Mucosa of descending colon (tissue), 3 donors: ENCODE data around the gene ELK4. TPM values are rescaled to one million over a fixed set of nuclear protein-coding genes. Genes with fewer than 3 reads are reported as not detected.
A peak's percentile ranks its signal among the peaks of the same experiment; 100 is the strongest.

Source experiments
- ATAC-seq: fragments of 200-7000 bp; cut with Tn5 transposase; one replicate; pipeline ENCODE4 v1.9.1; 2020; ENCODE audit warnings: mild to moderate bottlenecking, moderate library complexity
- DNase-seq, 3 donors: peaks; one replicate each; pipeline ENCODE4 v3.0.0-alpha.2; 2020
- H3K36me3 ChIP-seq: fragments of 200-600 bp; one replicate; pipeline ENCODE4 v1.8.0; 2021; ENCODE audit warnings: low read depth, mild to moderate bottlenecking
- H3K4me1 ChIP-seq: fragments of 200-600 bp; one replicate; pipeline ENCODE4 v1.8.0; 2021; ENCODE audit warnings: low read depth, mild to moderate bottlenecking
- H3K4me3 ChIP-seq: fragments of 200-600 bp; one replicate; pipeline ENCODE4 v1.8.0; 2021; ENCODE audit warnings: mild to moderate bottlenecking
- H3K9me3 ChIP-seq: fragments of 200-600 bp; one replicate; pipeline ENCODE4 v1.8.0; 2021; ENCODE audit warnings: mild to moderate bottlenecking
- intact Hi-C, 2 donors: fragments of 100-400 bp; cut with DNase I in 1 of 2; cut with micrococcal nuclease in 1 of 2; formaldehyde crosslinking; loops; one replicate each; pipeline versions ENCODE4 v1.11.0 to v1.11.1; 2022; cut with DNase I, micrococcal nuclease
- total RNA-seq, 3 donors: library from RNA; stranded (reverse); fragmentation: NEBNext Ultra II Directional in 2 of 3; extraction: Animal tissue kit (Norgen Biotek cat#: 25700) in 2 of 3; gene quantifications; one replicate each; pipeline versions ENCODE4 v1.2.1 to v1.2.4, GENCODE V29; 2021 to 2023
- TF ChIP-seq, protein P1 (sequence below): fragments of 200-600 bp; IDR thresholded peaks from one replicate; pipeline ENCODE4 v1.8.0; 2022; ENCODE audit warnings: antibody characterized with exemption, mild to moderate bottlenecking
- donor health status: DM: no; HTN: no; CAD: no; lungs with moderate emphysema.
- donor health status: DM: no; HTN: no; CAD: no.
- donor health status: DM: no; HTN: yes; CAD: no.

ELK4 gene
- total RNA-seq, 3 donors from 2014 or later: 43.1 to 60.6 (median 47.6) TPM

DNA sequence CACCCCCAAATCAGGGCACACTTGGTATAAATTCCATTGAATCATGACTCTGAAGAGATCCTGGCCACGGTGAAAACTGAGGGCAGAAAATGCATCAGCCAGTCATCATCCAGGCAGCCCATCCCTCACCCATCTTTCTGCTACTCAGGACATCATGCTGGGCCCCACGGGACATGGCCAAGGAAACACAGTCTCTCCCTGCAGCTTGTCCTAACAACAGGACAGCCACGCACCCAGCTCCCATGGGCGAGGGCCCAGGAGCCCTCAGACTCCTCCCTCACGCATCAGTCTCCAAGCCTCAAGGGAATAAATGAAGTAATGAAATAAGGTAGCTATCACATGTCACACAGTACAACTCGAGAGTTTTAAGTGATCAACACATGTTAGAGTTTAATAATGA lies 37.8 kb downstream of the ELK4 start:
- TF ChIP-seq, protein P1, sequence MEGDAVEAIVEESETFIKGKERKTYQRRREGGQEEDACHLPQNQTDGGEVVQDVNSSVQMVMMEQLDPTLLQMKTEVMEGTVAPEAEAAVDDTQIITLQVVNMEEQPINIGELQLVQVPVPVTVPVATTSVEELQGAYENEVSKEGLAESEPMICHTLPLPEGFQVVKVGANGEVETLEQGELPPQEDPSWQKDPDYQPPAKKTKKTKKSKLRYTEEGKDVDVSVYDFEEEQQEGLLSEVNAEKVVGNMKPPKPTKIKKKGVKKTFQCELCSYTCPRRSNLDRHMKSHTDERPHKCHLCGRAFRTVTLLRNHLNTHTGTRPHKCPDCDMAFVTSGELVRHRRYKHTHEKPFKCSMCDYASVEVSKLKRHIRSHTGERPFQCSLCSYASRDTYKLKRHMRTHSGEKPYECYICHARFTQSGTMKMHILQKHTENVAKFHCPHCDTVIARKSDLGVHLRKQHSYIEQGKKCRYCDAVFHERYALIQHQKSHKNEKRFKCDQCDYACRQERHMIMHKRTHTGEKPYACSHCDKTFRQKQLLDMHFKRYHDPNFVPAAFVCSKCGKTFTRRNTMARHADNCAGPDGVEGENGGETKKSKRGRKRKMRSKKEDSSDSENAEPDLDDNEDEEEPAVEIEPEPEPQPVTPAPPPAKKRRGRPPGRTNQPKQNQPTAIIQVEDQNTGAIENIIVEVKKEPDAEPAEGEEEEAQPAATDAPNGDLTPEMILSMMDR: no peak
- H3K9me3 ChIP-seq: no peaks in the 10 kb centered on the region
- H3K4me3 ChIP-seq: no peak overlapping the region
- H3K4me1 ChIP-seq: peaks cover 22% of the 10 kb centered on the region
- H3K36me3 ChIP-seq: no peaks in the 10 kb centered on the region
- ATAC-seq (no peak), DNase-seq (no peak)
- intact Hi-C loops: loop anchor here in 1 of 2 donors (5.0 kb wide), 1 partner anchor 63 kb away; no protein-coding TSS in a partner anchor

DNA sequence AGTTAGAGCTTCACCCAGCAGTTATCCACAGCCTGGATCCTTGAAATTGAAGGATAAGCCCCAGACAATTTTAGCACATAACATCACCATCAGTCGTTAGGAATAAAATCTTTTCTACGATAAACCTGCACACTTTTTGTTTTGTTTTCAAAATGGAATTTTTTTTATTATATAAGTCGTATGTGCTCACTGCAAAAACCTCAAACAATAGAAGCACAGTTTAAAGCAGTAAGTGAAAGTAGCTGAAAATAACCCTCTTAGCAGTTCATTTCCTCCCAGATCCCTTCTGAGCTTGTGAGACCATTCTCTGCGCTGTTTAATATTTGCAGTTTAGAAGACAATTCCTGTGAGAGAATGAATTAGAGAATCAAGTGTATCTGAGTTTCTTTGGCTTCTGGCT lies 38.3 kb downstream of the ELK4 start:
- DNase-seq: no peak
- ATAC-seq: no peak

DNA sequence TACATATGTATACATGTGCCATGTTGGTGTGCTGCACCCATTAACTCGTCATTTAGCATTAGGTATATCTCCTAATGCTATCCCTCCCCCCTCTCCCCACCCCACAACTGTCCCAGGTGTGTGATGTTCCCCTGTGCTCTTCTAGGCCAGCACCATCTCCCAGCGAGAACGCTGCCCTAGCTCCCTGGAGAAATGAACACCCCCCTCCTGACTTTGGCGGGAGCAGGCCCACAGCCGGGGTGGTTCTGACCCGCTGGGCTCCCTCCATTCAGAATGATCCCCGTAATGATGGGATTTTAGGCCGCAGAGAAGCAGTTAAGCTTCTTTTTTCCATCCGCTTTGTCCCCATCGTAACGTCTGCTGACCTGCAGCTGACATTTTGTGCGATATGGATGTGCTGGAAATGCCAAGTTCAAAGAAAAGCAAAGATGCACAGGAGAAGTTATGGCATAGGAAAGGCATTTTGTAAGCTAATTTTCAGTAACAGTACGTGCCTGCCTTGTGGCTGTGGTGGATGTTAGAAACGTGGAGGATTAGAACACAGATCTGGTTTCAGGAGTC lies 39.3 kb downstream of the ELK4 start:
- Histone ChIP-seq H3K4me1 (peaks cover 22% of the 10 kb centered on the region), H3K4me3 (no peak overlapping the region), H3K36me3 (no peaks in the 10 kb centered on the region), H3K9me3 (no peaks in the 10 kb centered on the region)
- TF ChIP-seq, protein P1: no peak
- no peak for ATAC-seq
- intact Hi-C loops: loop anchor here in 1 of 2 donors (5.0 kb wide), 1 partner anchor 65 kb away; no protein-coding TSS in a partner anchor
- no peak for DNase-seq

More for the DNA sequence above, 38.3 kb downstream of the ELK4 start:
- no peaks in the 10 kb centered on the region for H3K36me3 ChIP-seq
- TF ChIP-seq, protein P1: no peak
- no peaks in the 10 kb centered on the region for H3K9me3 ChIP-seq
- peaks cover 22% of the 10 kb centered on the region for H3K4me1 ChIP-seq
- intact Hi-C loops: loop anchor here in 1 of 2 donors (5.0 kb wide), 1 partner anchor 64 kb away; no protein-coding TSS in a partner anchor
- H3K4me3 ChIP-seq: no peak overlapping the region

DNA sequence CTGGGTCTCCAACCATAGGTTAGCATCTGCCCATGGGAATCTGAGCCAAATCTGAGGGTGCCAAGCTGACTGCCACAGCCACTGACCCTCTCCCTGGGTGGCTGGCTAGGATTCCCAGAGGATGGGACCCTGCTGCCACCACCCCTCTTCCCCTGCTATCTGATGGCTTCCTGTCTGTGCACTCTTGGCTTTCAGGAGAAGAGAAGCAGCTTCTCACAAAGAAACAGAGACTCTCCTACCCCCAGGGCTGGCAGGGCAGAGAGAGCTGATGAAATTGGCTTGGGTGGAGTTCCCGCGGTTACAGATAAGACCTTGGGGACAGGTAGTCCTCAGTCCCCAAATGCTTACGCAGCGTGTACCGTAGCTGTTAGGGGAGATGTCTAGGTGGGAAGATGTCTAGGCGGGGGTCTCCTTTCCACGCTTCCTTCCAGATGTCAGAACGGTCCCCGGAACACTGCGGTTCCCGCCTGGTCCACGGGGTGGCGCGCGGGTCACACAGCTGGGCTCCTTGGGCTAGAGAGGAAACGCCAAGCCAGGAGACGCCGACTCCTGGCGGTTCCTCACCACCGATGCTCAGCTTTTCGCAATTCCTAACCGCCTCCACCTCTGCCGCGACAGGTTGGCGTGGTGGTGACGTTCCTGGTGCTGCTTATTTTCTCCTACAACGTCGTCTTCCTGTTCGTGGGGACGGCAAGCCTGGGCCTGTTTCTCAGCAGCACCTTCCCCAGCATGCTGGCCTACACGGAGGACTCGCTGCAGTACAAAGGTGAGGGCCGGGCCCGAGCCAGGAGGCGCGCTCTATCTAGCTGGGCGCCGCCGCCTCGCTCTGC lies 40.1 kb downstream of the ELK4 start:
- DNase-seq (peak; percentile 89 to 97 (median 95)), ATAC-seq (peak; percentile 94)
- TF ChIP-seq, protein P1: peak; percentile 97
- Histone ChIP-seq H3K9me3 (no peaks in the 10 kb centered on the region), H3K36me3 (no peaks in the 10 kb centered on the region), H3K4me3 (no peak overlapping the region), H3K4me1 (peaks cover 22% of the 10 kb centered on the region)
- intact Hi-C loops: loop anchor here in 1 of 2 donors (5.0 kb wide), 1 partner anchor 66 kb away; no protein-coding TSS in a partner anchor

DNA sequence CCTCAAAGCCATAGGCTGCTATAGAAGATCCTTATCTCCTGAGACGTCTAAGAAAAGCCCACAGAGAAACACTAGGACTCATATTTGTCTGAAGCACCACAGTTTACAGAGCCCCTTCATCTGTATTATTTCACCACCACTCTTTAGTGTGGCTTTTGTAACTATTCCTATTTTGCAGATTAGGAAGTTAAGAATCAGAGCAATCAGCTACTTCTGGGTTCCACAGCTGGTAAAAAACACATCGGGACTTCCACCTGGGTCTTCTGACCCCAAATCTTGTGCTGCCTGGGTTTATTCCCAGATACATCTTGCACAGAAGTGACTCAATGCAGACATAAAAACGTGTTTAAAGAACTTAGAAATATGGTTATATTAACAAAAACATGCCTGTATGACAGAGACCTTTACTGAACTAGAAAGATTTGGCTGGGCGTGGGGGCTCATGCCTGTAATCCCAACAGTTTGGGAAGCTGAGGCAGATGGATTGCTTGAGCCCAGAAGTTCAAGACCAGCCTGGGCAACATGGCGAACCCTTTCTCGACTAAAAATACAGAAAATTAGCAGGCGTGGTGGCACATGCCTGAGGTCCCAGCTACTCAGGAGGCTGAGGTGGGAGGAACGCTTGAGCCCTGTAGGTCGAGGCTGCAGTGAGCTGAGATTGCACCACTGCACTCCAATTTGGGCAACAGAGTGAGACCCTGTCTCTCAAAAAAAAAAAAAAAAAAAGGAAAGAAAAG lies 40.9 kb downstream of the ELK4 start:
- ATAC-seq (no peak), DNase-seq (no peak)
- intact Hi-C loops: loop anchor here in 1 of 2 donors (5.0 kb wide), 1 partner anchor 66 kb away; no protein-coding TSS in a partner anchor
- Histone ChIP-seq H3K9me3 (no peaks in the 10 kb centered on the region), H3K36me3 (no peaks in the 10 kb centered on the region), H3K4me1 (peaks cover 26% of the 10 kb centered on the region), H3K4me3 (no peak overlapping the region)
- TF ChIP-seq, protein P1: no peak
